ENCODE data around the gene ALOX12B. TPM values are rescaled to one million over a fixed set of nuclear protein-coding genes. Genes with fewer than 3 reads are reported as not detected.

Gene ALOX12B
- total RNA-seq, 2 experiments from 2014 or later, result 0.42 to 0.64 TPM

- H3K9me3 Mint-ChIP-seq (ENCODE audit: low read depth), result no peaks in the 10 kb centered on the region
- H3K27me3 Mint-ChIP-seq, result peaks cover 43% of the 10 kb centered on the region
- H3K4me3 Mint-ChIP-seq, result peak overlapping the region; percentile 95
- DNase-seq (peak; percentile 55), ATAC-seq (no peak)
- peaks cover 69% of the 10 kb centered on the region for H3K4me1 Mint-ChIP-seq
- H3K27ac Mint-ChIP-seq, result peak overlapping the region; percentile 67
- H3K36me3 Mint-ChIP-seq, result no peaks in the 10 kb centered on the region
- CTCF ChIA-PET, result interaction anchor here (0.6 to 4.0 kb wide), 14 partner anchors 10 to 280 kb away, joined by 3 to 30 read pairs (median 5); no protein-coding TSS in a partner anchor
Measured at GRCh38 chr17:8122924-8123694, 35.6 kb upstream of the ALOX12B start.

DNA sequence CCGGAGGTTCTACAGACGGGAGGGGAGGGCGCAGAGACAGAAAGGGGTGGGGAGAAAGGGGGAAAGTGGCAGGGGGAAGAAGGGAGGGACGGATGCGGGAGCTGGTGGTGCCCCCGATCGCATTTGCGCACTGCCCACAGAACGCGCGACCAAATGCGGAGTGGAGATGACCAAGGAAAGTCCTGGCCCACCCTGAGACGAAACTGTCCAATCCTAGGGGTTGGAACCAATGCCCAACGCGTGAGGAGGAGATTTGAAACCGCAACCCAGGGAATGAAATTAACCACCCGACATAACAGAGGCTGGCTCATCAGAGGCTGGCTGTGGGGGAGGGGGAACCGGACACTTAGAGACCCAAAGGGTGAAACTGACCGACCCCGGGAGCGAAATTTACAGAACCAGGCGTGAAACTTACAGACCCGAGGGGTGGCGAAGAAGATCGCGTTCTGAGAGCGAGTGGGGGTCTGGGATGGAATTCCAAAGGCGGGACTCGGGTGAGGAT lies 35.0 kb upstream of the ALOX12B start:
- no peak overlapping the region for H3K27ac Mint-ChIP-seq
- peaks cover 76% of the 10 kb centered on the region for H3K4me1 Mint-ChIP-seq
- peak overlapping the region; percentile 95 for H3K4me3 Mint-ChIP-seq
- CTCF ChIA-PET, result interaction anchor here (0.6 to 4.0 kb wide), 17 partner anchors 16 to 279 kb away, joined by 3 to 30 read pairs (median 5); partner anchors contain the start of gene SLC25A35
- ATAC-seq (no peak), DNase-seq (peak; percentile 55)
- H3K27me3 Mint-ChIP-seq, result peaks cover 49% of the 10 kb centered on the region
- no peaks in the 10 kb centered on the region for H3K9me3 Mint-ChIP-seq (ENCODE audit: low read depth)
- H3K36me3 Mint-ChIP-seq, result no peaks in the 10 kb centered on the region

GRCh38 chr17:8121681-8122421 lies 34.3 kb upstream of the ALOX12B start:
- peak overlapping the region; percentile 95 for H3K4me3 Mint-ChIP-seq
- peaks cover 72% of the 10 kb centered on the region for H3K4me1 Mint-ChIP-seq
- H3K27me3 Mint-ChIP-seq, result peaks cover 47% of the 10 kb centered on the region
- H3K27ac Mint-ChIP-seq, result no peak overlapping the region
- H3K9me3 Mint-ChIP-seq (ENCODE audit: low read depth), result no peaks in the 10 kb centered on the region
- CTCF ChIA-PET, result interaction anchor here (0.6 to 4.0 kb wide), 15 partner anchors 17 to 178 kb away, joined by 3 to 30 read pairs (median 5); partner anchors contain the start of gene SLC25A35
- ATAC-seq (peak; percentile 32), DNase-seq (peak; percentile 79)
- H3K36me3 Mint-ChIP-seq, result no peaks in the 10 kb centered on the region

DNA sequence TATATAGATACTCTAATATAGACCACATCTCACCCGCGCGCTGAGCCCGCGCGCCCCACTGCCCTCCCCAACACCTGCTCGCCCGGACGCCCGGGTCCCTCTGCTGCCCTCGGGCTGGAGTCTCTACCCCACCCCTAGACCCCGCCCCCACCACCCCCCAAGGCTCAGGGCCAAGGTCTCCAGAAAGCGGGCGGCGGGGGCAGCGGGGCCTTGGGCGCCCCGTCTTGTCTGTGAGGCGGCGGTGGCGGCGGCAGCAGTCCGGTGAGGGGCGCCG lies 33.8 kb upstream of the ALOX12B start:
- Mint-ChIP-seq H3K27me3 (peaks cover 52% of the 10 kb centered on the region), H3K9me3 (ENCODE audit: low read depth) (no peaks in the 10 kb centered on the region), H3K27ac (no peak overlapping the region), H3K4me3 (peak overlapping the region; percentile 95), H3K4me1 (peaks cover 69% of the 10 kb centered on the region), H3K36me3 (no peaks in the 10 kb centered on the region)
- DNase-seq (no peak), ATAC-seq (peak; percentile 0)
- CTCF ChIA-PET, result interaction anchor here (0.8 to 3.9 kb wide), 8 partner anchors 35 to 173 kb away, joined by 3 to 18 read pairs (median 5); partner anchors contain the start of gene SLC25A35

GRCh38 chr17:8120520-8121406 lies 33.2 kb upstream of the ALOX12B start:
- peak; percentile 17 for ATAC-seq
- H3K4me3 Mint-ChIP-seq, result peak overlapping the region; percentile 95
- peak overlapping the region; percentile 88 for H3K27ac Mint-ChIP-seq
- H3K36me3 Mint-ChIP-seq, result no peaks in the 10 kb centered on the region
- DNase-seq, result peak; percentile 86
- peaks cover 65% of the 10 kb centered on the region for H3K4me1 Mint-ChIP-seq
- H3K9me3 Mint-ChIP-seq (ENCODE audit: low read depth), result no peaks in the 10 kb centered on the region
- CTCF ChIA-PET, result interaction anchor here (0.7 to 6.9 kb wide), 18 partner anchors 17 to 261 kb away, joined by 3 to 96 read pairs (median 19); partner anchors contain the start of genes BORCS6 and CTC1
- peaks cover 58% of the 10 kb centered on the region for H3K27me3 Mint-ChIP-seq

GRCh38 chr17:8119581-8120519 lies 32.3 kb upstream of the ALOX12B start:
- H3K36me3 Mint-ChIP-seq, result no peaks in the 10 kb centered on the region
- ATAC-seq (peak; percentile 44), DNase-seq (peak; percentile 94)
- peak overlapping the region; percentile 88 for H3K27ac Mint-ChIP-seq
- peak overlapping the region; percentile 95 for H3K4me3 Mint-ChIP-seq
- H3K27me3 Mint-ChIP-seq, result peaks cover 61% of the 10 kb centered on the region
- CTCF ChIA-PET, result interaction anchor here (0.6 to 6.9 kb wide), 53 partner anchors 7 to 868 kb away, joined by 3 to 96 read pairs (median 5); partner anchors contain the start of genes AURKB, BORCS6, CTC1 and CTDNEP1
- H3K4me1 Mint-ChIP-seq, result peaks cover 56% of the 10 kb centered on the region
- no peaks in the 10 kb centered on the region for H3K9me3 Mint-ChIP-seq (ENCODE audit: low read depth)

DNA sequence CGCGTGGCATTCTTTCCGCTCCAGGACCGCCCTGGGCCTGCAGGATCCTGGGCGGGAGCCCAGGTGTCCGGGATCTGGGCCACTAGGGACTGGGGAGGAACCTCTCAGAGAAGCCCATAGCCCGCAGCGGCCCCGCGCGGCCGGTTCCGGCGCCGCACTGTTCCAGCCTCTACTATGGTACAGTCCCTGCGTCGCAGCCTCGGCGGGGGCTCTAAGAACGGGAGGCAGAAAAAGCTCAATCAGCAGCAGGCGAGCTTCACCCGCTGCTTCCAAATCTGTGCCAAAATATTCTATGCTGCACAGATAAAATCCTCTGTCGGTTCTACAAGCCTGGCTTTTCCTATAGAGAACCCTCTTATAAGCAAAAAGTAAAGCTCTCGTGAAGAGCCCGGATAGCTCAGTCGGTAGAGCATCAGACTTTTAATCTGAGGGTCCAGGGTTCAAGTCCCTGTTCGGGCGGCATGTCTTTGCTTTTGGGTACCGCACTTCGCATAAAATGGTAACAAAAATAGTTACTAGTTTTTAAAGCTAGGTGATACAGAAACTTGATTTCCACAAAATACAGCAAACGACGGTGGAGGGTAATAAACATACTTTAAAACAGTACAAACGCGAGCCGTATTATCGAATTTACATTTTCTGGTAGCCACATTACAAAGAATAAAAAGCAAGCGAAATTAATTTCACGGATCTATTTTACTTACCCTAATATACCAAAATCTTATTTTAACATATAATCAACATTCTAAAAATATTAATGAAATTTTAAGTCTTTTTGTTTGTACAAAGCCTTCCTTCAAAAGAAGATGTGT lies 31.5 kb upstream of the ALOX12B start:
- DNase-seq (peak; percentile 92), ATAC-seq (peak; percentile 69)
- Mint-ChIP-seq H3K27me3 (peaks cover 59% of the 10 kb centered on the region), H3K27ac (peak overlapping the region; percentile 88), H3K4me3 (peak overlapping the region; percentile 95), H3K9me3 (ENCODE audit: low read depth) (no peaks in the 10 kb centered on the region), H3K36me3 (no peaks in the 10 kb centered on the region), H3K4me1 (peaks cover 48% of the 10 kb centered on the region)
- CTCF ChIA-PET, result interaction anchor here (0.6 to 6.9 kb wide), 49 partner anchors 8 to 868 kb away, joined by 3 to 96 read pairs (median 5); partner anchors contain the start of genes AURKB, BORCS6, CTC1 and CTDNEP1

- ATAC-seq (no peak), DNase-seq (peak; percentile 44)
- CTCF ChIA-PET, result interaction anchor here (0.9 to 6.9 kb wide), 23 partner anchors 9 to 317 kb away, joined by 3 to 96 read pairs (median 6); partner anchors contain the start of genes BORCS6, NAA38 and NDEL1
- H3K4me1 Mint-ChIP-seq, result peaks cover 40% of the 10 kb centered on the region
- H3K27me3 Mint-ChIP-seq, result peaks cover 55% of the 10 kb centered on the region
- no peaks in the 10 kb centered on the region for H3K9me3 Mint-ChIP-seq (ENCODE audit: low read depth)
- H3K4me3 Mint-ChIP-seq, result peak within 1 kb of the TSS; percentile 95
- H3K27ac Mint-ChIP-seq, result peak within 1 kb of the TSS; percentile 88
- H3K36me3 Mint-ChIP-seq, result no peaks in the 10 kb centered on the region
Measured at GRCh38 chr17:8117980-8118768, 30.7 kb upstream of the ALOX12B start, which contains the start of gene ALOXE3. Gene ALOXE3, minus strand, starts transcription at chr17:8118514. Its CDS starts 524 bp downstream, at chr17:8117990.

DNA sequence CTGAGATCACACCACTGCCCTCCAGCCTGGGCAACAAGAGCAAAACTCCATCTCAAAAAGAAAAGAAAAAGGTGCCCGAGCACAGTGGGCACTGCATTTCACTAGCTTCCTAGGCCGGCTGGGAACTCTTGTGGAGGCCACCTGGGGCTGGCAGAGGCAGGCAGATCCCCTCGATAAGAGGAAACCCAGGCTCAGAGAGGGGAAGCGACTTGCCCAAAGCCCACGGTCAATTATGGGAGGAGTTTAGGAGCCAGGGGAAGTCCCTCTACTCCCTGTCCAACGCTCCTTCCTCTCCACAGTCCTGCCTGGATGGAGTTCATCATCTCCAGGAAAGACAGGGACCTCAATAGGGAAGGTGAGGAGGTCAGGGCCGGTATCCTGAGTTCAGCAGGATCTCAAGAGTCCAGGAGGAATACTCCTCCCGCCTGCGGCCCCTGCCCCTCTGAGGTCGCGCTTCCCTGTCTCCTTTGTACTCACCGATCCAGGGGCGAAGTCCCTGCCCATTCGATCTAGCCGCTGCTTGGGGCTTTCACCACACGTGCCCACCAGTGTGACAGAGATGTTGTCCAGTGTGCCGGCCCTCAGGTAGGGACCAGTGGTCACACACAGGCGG lies 30.0 kb upstream of the ALOX12B start:
- CTCF ChIA-PET, result interaction anchor here (0.8 to 6.9 kb wide), 15 partner anchors 11 to 260 kb away, joined by 3 to 96 read pairs (median 8); partner anchors contain the start of gene NAA38
- peaks cover 54% of the 10 kb centered on the region for H3K27me3 Mint-ChIP-seq
- no peaks in the 10 kb centered on the region for H3K36me3 Mint-ChIP-seq
- ATAC-seq (no peak), DNase-seq (no peak)
- H3K4me1 Mint-ChIP-seq, result peaks cover 34% of the 10 kb centered on the region
- peak overlapping the region; percentile 95 for H3K4me3 Mint-ChIP-seq
- H3K9me3 Mint-ChIP-seq (ENCODE audit: low read depth), result no peaks in the 10 kb centered on the region
- no peak overlapping the region for H3K27ac Mint-ChIP-seq

DNA sequence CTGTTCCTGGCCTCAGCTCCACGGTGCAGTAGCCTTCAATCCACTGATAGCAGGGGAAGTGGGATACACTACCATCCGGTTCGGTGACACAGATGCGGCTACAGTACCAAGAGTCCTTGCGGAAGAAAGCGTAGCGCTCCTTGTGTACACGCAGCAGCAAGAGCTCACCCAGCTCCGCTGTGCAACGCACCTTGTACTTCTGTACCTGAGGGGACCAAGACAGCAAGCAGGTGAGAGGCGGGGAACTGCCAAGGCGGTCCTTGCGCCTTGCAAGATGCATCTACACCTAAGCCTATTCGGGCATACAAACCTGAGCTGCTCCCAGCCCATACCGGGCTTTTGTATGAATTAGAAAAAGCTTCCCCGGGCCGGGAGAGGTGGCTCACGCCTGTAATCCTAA lies 29.3 kb upstream of the ALOX12B start:
- H3K36me3 Mint-ChIP-seq, result no peaks in the 10 kb centered on the region
- no peaks in the 10 kb centered on the region for H3K9me3 Mint-ChIP-seq (ENCODE audit: low read depth)
- H3K27ac Mint-ChIP-seq, result no peak overlapping the region
- peaks cover 31% of the 10 kb centered on the region for H3K4me1 Mint-ChIP-seq
- peaks cover 58% of the 10 kb centered on the region for H3K27me3 Mint-ChIP-seq
- H3K4me3 Mint-ChIP-seq, result no peak overlapping the region
- no peak for DNase-seq
- ATAC-seq, result no peak
- CTCF ChIA-PET, result interaction anchor here (0.8 to 6.9 kb wide), 8 partner anchors 10 to 192 kb away, joined by 3 to 96 read pairs (median 6); no protein-coding TSS in a partner anchor
